Fibroblast of skin of abdomen (primary cell): ENCODE measurements around the gene SLC6A12.
A peak's percentile ranks its signal among the peaks of the same experiment; 100 is the strongest.

ENCODE experiments used
- DNase-seq: peaks from one replicate; pipeline ENCODE4 v3.0.0-alpha.2; 2013

Gene SLC6A12

GRCh38 chr12:177336-177979, 36.5 kb downstream of the SLC6A12 start:
- no peak for DNase-seq

GRCh38 chr12:176321-177181, 37.4 kb downstream of the SLC6A12 start:
- DNase-seq: peak; percentile 66

GRCh38 chr12:175759-176158, 38.2 kb downstream of the SLC6A12 start:
- DNase-seq: no peak

- no peak for DNase-seq
These were observed 38.7 kb downstream of the SLC6A12 start for GRCh38 chr12:175250-175649.

- no peak for DNase-seq
These were observed 39.4 kb downstream of the SLC6A12 start for GRCh38 chr12:174596-174995.

GRCh38 chr12:174124-174523, 39.8 kb downstream of the SLC6A12 start:
- no peak for DNase-seq

- DNase-seq: no peak
These were observed 41.2 kb downstream of the SLC6A12 start for GRCh38 chr12:172732-173161.

GRCh38 chr12:171743-172676, 41.9 kb downstream of the SLC6A12 start:
- no peak for DNase-seq

- DNase-seq: no peak
These were observed 42.7 kb downstream of the SLC6A12 start for GRCh38 chr12:171276-171675.

- DNase-seq: no peak
These were observed 43.4 kb downstream of the SLC6A12 start for GRCh38 chr12:170371-171225.

- DNase-seq: no peak
These were observed 44.2 kb downstream of the SLC6A12 start for GRCh38 chr12:169528-170370.

- peak; percentile 51 for DNase-seq
These were observed 45.0 kb downstream of the SLC6A12 start for GRCh38 chr12:168763-169525.

- DNase-seq: no peak
These were observed 45.9 kb downstream of the SLC6A12 start for GRCh38 chr12:167959-168600.

GRCh38 chr12:166425-167075, 47.4 kb downstream of the SLC6A12 start:
- no peak for DNase-seq

- DNase-seq: no peak
These were observed 48.0 kb downstream of the SLC6A12 start for GRCh38 chr12:165862-166368.

- DNase-seq: no peak
These were observed 49.8 kb downstream of the SLC6A12 start for GRCh38 chr12:164207-164606.

GRCh38 chr12:163406-163986, 50.5 kb downstream of the SLC6A12 start:
- DNase-seq: no peak
